Measurements from ENCODE around the gene BRIX1.

The BRIX1 gene, protein sequence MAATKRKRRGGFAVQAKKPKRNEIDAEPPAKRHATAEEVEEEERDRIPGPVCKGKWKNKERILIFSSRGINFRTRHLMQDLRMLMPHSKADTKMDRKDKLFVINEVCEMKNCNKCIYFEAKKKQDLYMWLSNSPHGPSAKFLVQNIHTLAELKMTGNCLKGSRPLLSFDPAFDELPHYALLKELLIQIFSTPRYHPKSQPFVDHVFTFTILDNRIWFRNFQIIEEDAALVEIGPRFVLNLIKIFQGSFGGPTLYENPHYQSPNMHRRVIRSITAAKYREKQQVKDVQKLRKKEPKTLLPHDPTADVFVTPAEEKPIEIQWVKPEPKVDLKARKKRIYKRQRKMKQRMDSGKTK

GRCh38 chr5:34915139-34915855 is at the start of gene BRIX1, which contains the start of gene RAD1:
Gene BRIX1, plus strand, starts transcription at chr5:34915711. Its CDS starts 28 bp downstream, at chr5:34915739.
Gene RAD1, minus strand, starts transcription at chr5:34915504. Its CDS starts 612 bp downstream, at chr5:34914892.
- DNase-seq (ENCODE audit: low read depth in 3 of 3): peak; percentile 81 to 89 (median 88)

GRCh38 chr5:34866989-34867471 is 48.5 kb upstream of the BRIX1 start:
- DNase-seq (ENCODE audit: low read depth in 3 of 3): no peak

- DNase-seq (ENCODE audit: low read depth in 3 of 3): no peak
Measured at GRCh38 chr5:34867660-34868059, 47.9 kb upstream of the BRIX1 start.

DNA sequence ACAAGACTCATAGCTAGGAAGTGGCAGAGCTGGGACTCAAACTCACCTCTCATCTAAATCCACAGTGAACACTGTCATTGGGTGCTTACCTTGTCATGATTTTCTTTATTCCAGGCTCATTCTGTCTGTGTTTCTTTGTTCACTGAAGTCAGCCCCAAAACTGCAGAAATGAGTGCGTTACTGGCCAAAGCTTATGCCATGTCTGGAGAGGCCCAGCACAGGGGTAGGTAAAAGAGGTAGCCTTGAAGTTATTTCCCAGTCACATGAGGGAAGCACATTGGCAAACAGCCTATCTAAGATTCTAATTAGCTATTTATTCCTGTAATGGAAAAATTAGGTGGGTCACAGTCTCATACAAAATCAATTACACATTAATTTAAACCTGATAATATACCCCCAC is 46.7 kb upstream of the BRIX1 start:
- DNase-seq (ENCODE audit: low read depth in 3 of 3): no peak

- DNase-seq (ENCODE audit: low read depth in 3 of 3): no peak
Measured at GRCh38 chr5:34869256-34869655, 46.3 kb upstream of the BRIX1 start.

DNA sequence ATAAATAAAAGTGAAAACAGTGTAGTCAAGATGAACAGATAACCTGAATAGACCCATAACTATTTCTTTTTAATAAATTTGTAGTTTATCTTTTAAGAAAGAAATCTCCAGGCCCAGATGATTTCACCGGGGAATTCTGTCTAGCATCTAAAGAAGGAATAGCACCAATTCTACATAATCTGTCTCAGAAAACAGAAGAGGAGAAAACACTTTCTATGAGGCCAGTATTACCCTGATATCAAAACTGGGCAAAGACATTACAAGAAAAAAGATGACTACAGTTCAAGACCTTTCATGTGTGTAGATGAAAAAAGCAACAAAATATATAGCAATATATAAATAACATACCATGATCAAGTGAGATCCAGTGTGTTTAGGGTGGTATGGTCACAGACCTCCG is 45.1 kb upstream of the BRIX1 start:
- DNase-seq (ENCODE audit: low read depth in 3 of 3): no peak

- DNase-seq (ENCODE audit: low read depth in 3 of 3): no peak
Measured at GRCh38 chr5:34876275-34876674, 39.2 kb upstream of the BRIX1 start.

GRCh38 chr5:34881246-34881645 is 34.3 kb upstream of the BRIX1 start:
- DNase-seq (ENCODE audit: low read depth in 3 of 3): no peak

DNA sequence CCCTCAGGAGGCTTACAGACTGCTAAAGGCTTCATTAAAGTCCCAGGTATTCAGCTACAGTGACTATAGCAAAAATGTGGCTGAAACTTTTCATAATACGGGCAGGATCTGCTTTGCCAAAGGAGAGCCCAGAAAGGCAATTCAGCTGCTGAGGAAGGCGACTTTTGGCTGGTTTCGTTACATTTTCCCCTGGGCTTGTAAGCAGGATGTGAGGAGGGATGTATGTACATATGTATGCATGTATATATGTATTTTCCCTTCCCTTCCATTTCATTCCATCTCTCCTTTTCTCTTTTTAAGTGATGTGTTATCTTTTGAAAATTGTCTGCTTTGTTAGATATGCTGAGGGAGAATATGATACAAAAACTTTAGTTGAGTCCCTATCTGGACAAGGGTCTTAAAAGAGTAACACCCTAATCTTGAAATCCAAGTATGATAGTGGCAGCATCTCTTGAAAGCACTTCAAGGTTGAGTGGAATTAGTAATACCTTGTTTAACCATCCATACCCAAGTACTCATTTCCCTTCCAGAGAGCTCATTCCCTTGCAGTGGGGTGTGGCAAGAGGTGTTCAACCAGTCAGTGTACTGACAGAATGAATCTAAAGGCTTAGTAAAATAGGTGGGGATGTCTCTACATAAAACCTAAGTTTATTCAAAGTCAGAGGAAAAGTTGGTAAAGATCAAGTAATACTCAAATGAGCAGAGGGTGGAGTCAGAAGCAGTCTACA is 29.0 kb upstream of the BRIX1 start:
- no peak for DNase-seq (ENCODE audit: low read depth in 3 of 3)

DNA sequence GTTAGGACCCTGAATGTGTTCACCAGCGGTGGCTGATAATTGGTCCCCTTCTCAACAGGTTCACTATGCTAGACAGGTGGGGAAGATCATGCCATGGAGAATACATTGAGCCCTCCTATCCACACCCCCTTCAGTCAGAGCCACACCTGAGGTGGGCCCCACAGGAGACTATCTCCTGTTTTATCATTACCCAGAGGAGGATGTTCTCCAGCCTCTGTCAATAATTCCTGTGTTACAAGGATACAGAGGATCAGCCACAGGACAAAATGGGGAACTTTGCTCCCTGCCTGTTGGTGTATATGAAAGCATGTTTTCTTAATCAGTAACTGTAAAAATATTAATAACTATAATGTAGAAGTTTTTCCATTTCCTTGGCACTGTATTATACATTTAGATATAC is 26.1 kb upstream of the BRIX1 start:
- DNase-seq (ENCODE audit: low read depth in 3 of 3): no peak

DNA sequence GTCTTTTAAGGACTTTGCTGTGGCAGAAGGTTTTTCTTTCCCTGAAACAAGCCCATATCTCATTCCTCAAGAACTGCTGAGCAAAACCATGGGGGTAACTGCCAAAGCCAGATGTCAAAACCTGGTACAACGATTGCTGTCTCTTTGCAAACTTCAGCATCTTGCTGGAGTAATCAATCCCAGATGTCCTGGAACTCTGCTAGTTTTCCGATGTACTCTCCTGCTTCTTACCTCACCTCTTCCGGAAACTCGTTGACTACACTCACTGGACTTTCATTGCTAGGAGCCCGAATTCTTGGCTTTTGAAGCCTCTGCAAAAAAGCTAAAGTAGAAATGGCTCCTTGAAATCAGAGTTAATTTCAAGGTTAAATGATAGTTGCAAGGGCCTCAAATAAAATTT is 23.5 kb upstream of the BRIX1 start:
- DNase-seq (ENCODE audit: low read depth in 3 of 3): no peak

DNA sequence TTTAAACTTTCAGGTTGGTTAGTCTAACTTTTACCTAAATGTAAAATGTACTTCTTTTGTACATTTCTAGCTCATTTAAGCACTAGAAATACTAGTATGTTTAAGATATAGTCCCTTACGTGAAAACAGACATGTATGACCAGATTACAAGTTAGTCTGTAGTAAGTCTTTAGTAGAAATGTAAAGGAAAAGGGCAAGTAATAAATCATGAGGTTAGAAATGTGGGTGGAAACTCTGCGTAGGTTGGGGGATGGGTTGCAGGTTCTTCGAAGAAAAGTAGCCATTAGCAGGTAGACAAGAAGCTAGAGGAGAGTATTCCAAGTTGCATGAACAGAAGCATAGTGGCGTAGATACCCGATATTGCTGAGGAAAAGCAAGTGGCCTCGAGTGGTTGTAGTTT is 23.1 kb upstream of the BRIX1 start:
- DNase-seq (ENCODE audit: low read depth in 3 of 3): no peak

DNA sequence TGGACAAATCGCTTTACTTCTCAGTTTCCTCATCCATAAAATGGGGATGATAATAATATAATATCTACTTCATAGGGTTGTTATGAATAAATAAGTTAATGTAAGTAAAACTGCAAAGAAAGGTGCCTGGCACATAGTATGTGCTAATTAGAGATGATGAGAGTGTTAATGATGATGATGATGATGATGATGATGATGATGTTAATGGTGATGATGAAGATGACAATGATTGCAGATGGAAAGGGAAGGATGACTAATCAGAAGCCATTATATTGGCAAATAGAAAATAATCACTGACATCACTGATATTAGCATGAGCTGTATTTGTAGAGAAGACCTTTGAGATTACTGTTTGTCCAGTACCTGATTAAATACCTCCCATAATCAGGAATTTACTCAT is 20.8 kb upstream of the BRIX1 start:
- DNase-seq (ENCODE audit: low read depth in 3 of 3): no peak

DNA sequence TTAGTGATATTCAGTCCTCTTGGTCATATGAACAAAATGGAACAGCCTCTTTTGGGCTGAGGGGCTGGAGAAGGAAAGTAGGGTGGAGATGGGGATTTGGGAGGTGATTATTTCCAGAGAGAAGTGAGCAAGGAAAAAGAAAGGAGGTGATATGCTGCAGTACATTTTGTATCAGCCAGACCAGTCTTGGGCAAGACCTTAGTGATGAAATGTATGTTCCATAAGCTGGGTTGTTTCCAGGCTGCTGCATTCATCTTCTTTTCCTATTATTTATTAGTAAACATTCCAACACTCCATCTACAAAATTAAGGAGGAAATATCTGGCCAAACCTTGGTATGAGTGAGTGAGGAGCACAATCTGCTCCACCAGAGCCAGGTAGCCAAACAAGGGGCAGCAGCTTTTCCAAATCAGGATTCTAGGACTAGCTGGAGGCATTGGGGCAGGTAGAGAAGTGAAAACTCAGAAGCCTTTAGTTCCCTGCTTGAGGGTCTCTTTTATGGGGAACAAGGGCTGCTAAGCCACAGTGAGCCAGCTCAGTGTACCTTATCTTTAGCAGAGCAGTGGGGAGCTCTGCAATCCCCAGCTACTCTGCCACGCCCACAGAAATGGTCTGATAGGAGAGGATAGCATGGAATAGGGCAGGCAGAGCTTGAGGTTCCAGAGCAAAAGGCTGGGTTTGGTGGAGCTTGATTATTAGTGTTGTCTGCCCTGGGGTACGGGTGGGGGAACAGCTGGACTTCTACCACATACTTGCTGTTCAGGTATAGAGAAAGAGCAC is 19.7 kb upstream of the BRIX1 start:
- DNase-seq (ENCODE audit: low read depth in 3 of 3): no peak

DNA sequence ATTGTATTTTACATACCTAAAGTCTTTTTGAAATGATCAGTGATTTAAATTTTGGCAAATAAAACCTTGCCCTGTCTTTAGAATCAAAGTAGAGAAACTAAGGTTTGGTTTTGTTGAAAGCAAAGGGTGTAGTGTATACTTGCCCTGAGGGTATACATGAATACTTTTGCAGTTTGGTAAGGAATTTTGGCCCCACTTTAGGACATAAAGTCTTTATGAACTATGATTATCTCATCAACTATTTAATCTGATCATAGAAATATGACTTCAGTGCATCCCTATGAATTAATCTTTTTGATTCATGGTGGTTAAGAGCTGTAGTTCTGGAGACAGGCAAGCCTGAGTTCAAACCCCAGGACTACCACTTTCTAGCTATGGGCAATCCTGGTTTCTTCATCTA is 17.9 kb upstream of the BRIX1 start:
- no peak for DNase-seq (ENCODE audit: low read depth in 3 of 3)

GRCh38 chr5:34898258-34898895 is 17.1 kb upstream of the BRIX1 start:
- peak in 2 of 3 experiments; percentile 27 to 37 for DNase-seq (ENCODE audit: low read depth in 3 of 3)

- DNase-seq (ENCODE audit: low read depth in 3 of 3): no peak
Measured at GRCh38 chr5:34899066-34899465, 16.4 kb upstream of the BRIX1 start.

- DNase-seq (ENCODE audit: low read depth in 3 of 3): no peak
Measured at GRCh38 chr5:34900652-34901051, 14.9 kb upstream of the BRIX1 start.

GRCh38 chr5:34903260-34903659 is 12.3 kb upstream of the BRIX1 start:
- DNase-seq (ENCODE audit: low read depth in 3 of 3): no peak

GRCh38 chr5:34905564-34905963 is 9.9 kb upstream of the BRIX1 start:
- no peak for DNase-seq (ENCODE audit: low read depth in 3 of 3)

GRCh38 chr5:34913072-34913471 is 2.4 kb upstream of the BRIX1 start:
- DNase-seq (ENCODE audit: low read depth in 3 of 3): no peak

Measured in stimulated activated CD4-positive, alpha-beta T cell treated with anti-CD3 and anti-CD28 coated beads, TNF-alpha, amount 100 ng/mL, for 4 hours (primary cell).